Liver (tissue), 9 donors: ENCODE data around the gene FRMD5. TPM values are rescaled to one million over a fixed set of nuclear protein-coding genes. Genes with fewer than 3 reads are reported as not detected.

Experiments
- DNase-seq: peaks from one replicate; pipeline ENCODE4 v3.0.0-alpha.2; 2017; ENCODE audit warnings: low spot score
- H3K27ac ChIP-seq, 2 donors: one replicate each; pipeline ENCODE4 v1.7.0; 2013; ENCODE audit warnings: inconsistent platforms in 2 of 2, low read length in 2 of 2, control low read depth in 1 of 2, low read depth in 1 of 2, mild to moderate bottlenecking in 1 of 2
- H3K27me3 ChIP-seq, 4 donors: one replicate each; pipeline versions ENCODE4 v1.6.1 to v1.7.0; 2013; ENCODE audit warnings: low read length in 3 of 4, inconsistent platforms in 1 of 4, mild to moderate bottlenecking in 1 of 4, moderate library complexity in 1 of 4; ENCODE audit not compliant: control insufficient read depth in 4 of 4, insufficient read depth in 4 of 4
- H3K36me3 ChIP-seq, 4 donors: one replicate each; pipeline versions ENCODE4 v1.6.1 to v1.7.0; 2013; ENCODE audit warnings: low read length in 3 of 4, mild to moderate bottlenecking in 3 of 4, low read depth in 1 of 4, moderate library complexity in 1 of 4; ENCODE audit not compliant: control insufficient read depth in 4 of 4, insufficient read depth in 3 of 4
- H3K4me1 ChIP-seq, 4 donors: one replicate each; pipeline versions ENCODE4 v1.6.1 to v1.7.0; 2013; ENCODE audit warnings: low read length in 3 of 4, mild to moderate bottlenecking in 3 of 4, moderate library complexity in 1 of 4; ENCODE audit not compliant: control insufficient read depth in 4 of 4, insufficient read depth in 4 of 4
- H3K4me3 ChIP-seq, 3 donors: one replicate each; pipeline versions ENCODE4 v1.6.1 to v1.7.0; 2013; ENCODE audit warnings: low read length in 3 of 3, control low read depth in 1 of 3, low read depth in 1 of 3, mild to moderate bottlenecking in 1 of 3
- H3K9ac ChIP-seq, 2 donors: one replicate each; pipeline ENCODE4 v1.7.0; 2013; ENCODE audit warnings: low read length in 2 of 2, mild to moderate bottlenecking in 2 of 2, moderate library complexity in 2 of 2, control low read depth in 1 of 2, low read depth in 1 of 2
- H3K9me3 ChIP-seq, 4 donors: one replicate each; pipeline versions ENCODE4 v1.6.1 to v1.7.0; 2013; ENCODE audit warnings: low read length in 3 of 4; ENCODE audit not compliant: control insufficient read depth in 4 of 4
- EGR1 ChIP-seq, 2 donors: IDR thresholded peaks; 2 replicates each; pipeline ENCODE4 v1.6.1; 2016 to 2018; ENCODE audit warnings: antibody characterized with exemption in 2 of 2, low read depth in 2 of 2
- FOXA1 ChIP-seq: IDR thresholded peaks from 2 replicates; pipeline ENCODE4 v1.6.1; 2016; ENCODE audit warnings: antibody characterized with exemption
- FOXA2 ChIP-seq: IDR thresholded peaks from 2 replicates; pipeline ENCODE4 v1.6.1; 2016; ENCODE audit warnings: antibody characterized with exemption
- GABPA ChIP-seq, 2 donors: IDR thresholded peaks in 1 of 2; conservative IDR thresholded peaks in 1 of 2; 2 replicates each; pipeline ENCODE4 v1.6.1; 2016; ENCODE audit warnings: antibody characterized with exemption in 2 of 2, mild to moderate bottlenecking in 1 of 2, moderate library complexity in 1 of 2
- HNF4A ChIP-seq, 2 donors: conservative IDR thresholded peaks; 2 replicates each; pipeline ENCODE4 v1.6.1; 2016; ENCODE audit warnings: antibody characterized with exemption in 2 of 2, mild to moderate bottlenecking in 2 of 2
- HNF4G ChIP-seq: IDR thresholded peaks from 2 replicates; pipeline ENCODE4 v1.6.1; 2016; ENCODE audit warnings: antibody characterized with exemption
- JUND ChIP-seq, 2 donors: IDR thresholded peaks; 2 replicates each; pipeline ENCODE4 v1.6.1; 2016; ENCODE audit warnings: antibody characterized with exemption in 2 of 2
- RAD21 ChIP-seq, 2 donors: IDR thresholded peaks; 2 replicates each; pipeline ENCODE4 v1.6.1; 2016; ENCODE audit warnings: antibody characterized with exemption in 2 of 2, mild to moderate bottlenecking in 2 of 2
- RXRA ChIP-seq, 2 donors: IDR thresholded peaks; 2 replicates each; pipeline ENCODE4 v1.6.1; 2017 to 2018; ENCODE audit warnings: antibody characterized with exemption in 2 of 2, mild to moderate bottlenecking in 1 of 2
- TAF1 ChIP-seq: conservative IDR thresholded peaks from 2 replicates; pipeline ENCODE4 v1.6.1; 2016; ENCODE audit warnings: antibody characterized with exemption, mild to moderate bottlenecking
- YY1 ChIP-seq: IDR thresholded peaks from 2 replicates; pipeline ENCODE4 v1.6.1; 2016; ENCODE audit warnings: antibody characterized with exemption, mild to moderate bottlenecking
- WGBS: extraction: QIAGEN DNeasy Blood & Tissue Kit; methylation state at CpG from one replicate; pipeline ENCODE4 v1.1.7; 2013; 5-methylcytosine and 5-hydroxymethylcytosine counted together
- polyA plus RNA-seq, 2 donors: library from polyadenylated mRNA; stranded (reverse) in 1 of 2; unstranded in 1 of 2; fragments of 200-250 nt in 1 of 2; fragments of >200 nt in 1 of 2; fragmentation: Nextera tagmentation in 1 of 2; extraction: Ambion mirVana in 1 of 2; gene quantifications; one replicate each; pipeline versions ENCODE4 v1.2.1 to v1.2.3, GENCODE V29; 2013 to 2015
- total RNA-seq, 2 donors: library from RNA; depleted of rRNA; stranded (reverse); fragments of >200 nt; gene quantifications; one replicate each; pipeline ENCODE4 v1.2.3, GENCODE V29; 2014
- TF ChIP-seq, protein P1 (sequence below): IDR thresholded peaks from 2 replicates; pipeline ENCODE4 v1.6.1; 2016; ENCODE audit warnings: antibody characterized with exemption, mild to moderate bottlenecking
- TF ChIP-seq, protein P2 (sequence below): IDR thresholded peaks from 2 replicates; pipeline ENCODE4 v1.6.1; 2016; ENCODE audit warnings: antibody characterized with exemption
- TF ChIP-seq, protein P3 (sequence below): IDR thresholded peaks from 2 replicates; pipeline ENCODE4 v1.6.1; 2016; ENCODE audit warnings: antibody characterized with exemption
- TF ChIP-seq, protein P4 (sequence below): IDR thresholded peaks from 2 replicates; pipeline ENCODE4 v1.6.1; 2016; ENCODE audit warnings: antibody characterized with exemption
- donor health status: healthy.
- donor health status: healthy.
- donor health status: healthy.
- donor health status: healthy.
- donor health status: healthy.

The FRMD5 gene
- total and polyA plus RNA-seq, 4 donors, result 0.01 to 0.25 TPM; not detected in 2

DNA sequence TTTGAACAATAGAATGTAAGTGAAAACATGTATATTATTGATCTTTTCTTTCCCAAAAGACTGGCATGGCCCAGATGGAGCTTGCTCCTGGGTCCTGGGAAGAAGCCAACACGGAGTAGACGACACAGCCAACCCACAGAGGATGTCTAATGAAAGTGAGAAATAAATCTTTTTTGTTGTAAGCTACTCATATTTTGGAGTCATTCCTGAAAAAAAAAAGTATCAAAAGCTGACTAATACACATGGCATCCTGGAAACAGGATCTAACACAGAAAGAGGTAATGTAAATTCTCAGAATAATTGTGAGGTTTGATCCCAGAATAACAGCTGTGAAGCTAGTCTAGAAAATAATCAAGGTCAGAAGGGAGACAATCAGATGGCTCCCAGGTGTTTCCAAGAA, 12.6 kb upstream of the FRMD5 start (continued):
- TF ChIP-seq, protein P1, sequence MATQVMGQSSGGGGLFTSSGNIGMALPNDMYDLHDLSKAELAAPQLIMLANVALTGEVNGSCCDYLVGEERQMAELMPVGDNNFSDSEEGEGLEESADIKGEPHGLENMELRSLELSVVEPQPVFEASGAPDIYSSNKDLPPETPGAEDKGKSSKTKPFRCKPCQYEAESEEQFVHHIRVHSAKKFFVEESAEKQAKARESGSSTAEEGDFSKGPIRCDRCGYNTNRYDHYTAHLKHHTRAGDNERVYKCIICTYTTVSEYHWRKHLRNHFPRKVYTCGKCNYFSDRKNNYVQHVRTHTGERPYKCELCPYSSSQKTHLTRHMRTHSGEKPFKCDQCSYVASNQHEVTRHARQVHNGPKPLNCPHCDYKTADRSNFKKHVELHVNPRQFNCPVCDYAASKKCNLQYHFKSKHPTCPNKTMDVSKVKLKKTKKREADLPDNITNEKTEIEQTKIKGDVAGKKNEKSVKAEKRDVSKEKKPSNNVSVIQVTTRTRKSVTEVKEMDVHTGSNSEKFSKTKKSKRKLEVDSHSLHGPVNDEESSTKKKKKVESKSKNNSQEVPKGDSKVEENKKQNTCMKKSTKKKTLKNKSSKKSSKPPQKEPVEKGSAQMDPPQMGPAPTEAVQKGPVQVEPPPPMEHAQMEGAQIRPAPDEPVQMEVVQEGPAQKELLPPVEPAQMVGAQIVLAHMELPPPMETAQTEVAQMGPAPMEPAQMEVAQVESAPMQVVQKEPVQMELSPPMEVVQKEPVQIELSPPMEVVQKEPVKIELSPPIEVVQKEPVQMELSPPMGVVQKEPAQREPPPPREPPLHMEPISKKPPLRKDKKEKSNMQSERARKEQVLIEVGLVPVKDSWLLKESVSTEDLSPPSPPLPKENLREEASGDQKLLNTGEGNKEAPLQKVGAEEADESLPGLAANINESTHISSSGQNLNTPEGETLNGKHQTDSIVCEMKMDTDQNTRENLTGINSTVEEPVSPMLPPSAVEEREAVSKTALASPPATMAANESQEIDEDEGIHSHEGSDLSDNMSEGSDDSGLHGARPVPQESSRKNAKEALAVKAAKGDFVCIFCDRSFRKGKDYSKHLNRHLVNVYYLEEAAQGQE, result no peak
- TF ChIP-seq HNF4A (conservative IDR thresholded peaks at IDR 0.05) (no peak), FOXA1 (no peak), HNF4G (no peak), JUND (IDR thresholded peaks at IDR 0.05) (no peak)
- TF ChIP-seq, protein P2, sequence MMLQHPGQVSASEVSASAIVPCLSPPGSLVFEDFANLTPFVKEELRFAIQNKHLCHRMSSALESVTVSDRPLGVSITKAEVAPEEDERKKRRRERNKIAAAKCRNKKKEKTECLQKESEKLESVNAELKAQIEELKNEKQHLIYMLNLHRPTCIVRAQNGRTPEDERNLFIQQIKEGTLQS, result no peak
- TF ChIP-seq, protein P3, sequence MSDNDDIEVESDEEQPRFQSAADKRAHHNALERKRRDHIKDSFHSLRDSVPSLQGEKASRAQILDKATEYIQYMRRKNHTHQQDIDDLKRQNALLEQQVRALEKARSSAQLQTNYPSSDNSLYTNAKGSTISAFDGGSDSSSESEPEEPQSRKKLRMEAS, result no peak

DNA sequence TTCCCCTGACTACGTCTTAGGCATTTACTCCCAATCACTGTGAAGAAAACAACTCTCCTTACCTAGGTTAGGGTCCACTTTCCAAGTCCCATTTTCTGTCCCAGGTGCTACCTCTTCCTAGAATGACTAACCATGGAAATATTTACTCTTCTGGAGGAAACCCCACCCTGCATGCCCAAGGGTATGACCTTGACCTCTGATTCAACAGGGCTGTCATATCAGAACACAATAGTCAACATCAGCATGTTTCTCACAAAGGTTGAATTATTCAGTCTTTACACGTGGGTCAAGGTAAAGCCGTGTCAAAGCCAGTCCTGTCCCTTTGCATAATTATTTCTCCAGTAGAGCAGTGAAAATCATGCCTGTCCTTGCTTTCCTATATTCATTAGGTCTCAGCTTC, 4.3 kb upstream of the FRMD5 start:
- 64% methylated on average over 3 of the region's 3 CpGs for WGBS
- H3K36me3 ChIP-seq, result no peaks in the 10 kb centered on the region
- H3K9ac ChIP-seq, result no peak overlapping the region
- TF ChIP-seq TAF1 (no peak), HNF4A (conservative IDR thresholded peaks at IDR 0.05) (no peak), FOXA2 (no peak), RXRA (IDR thresholded peaks at IDR 0.05) (no peak), GABPA (IDR thresholded peaks at IDR 0.05 in 1 of 2, conservative IDR thresholded peaks at IDR 0.05 in 1 of 2) (no peak), YY1 (no peak), EGR1 (IDR thresholded peaks at IDR 0.05; ENCODE audit: low read depth in 2 of 2) (no peak), RAD21 (IDR thresholded peaks at IDR 0.05) (no peak), FOXA1 (no peak), HNF4G (no peak), JUND (IDR thresholded peaks at IDR 0.05) (no peak)
- TF ChIP-seq, protein P4, sequence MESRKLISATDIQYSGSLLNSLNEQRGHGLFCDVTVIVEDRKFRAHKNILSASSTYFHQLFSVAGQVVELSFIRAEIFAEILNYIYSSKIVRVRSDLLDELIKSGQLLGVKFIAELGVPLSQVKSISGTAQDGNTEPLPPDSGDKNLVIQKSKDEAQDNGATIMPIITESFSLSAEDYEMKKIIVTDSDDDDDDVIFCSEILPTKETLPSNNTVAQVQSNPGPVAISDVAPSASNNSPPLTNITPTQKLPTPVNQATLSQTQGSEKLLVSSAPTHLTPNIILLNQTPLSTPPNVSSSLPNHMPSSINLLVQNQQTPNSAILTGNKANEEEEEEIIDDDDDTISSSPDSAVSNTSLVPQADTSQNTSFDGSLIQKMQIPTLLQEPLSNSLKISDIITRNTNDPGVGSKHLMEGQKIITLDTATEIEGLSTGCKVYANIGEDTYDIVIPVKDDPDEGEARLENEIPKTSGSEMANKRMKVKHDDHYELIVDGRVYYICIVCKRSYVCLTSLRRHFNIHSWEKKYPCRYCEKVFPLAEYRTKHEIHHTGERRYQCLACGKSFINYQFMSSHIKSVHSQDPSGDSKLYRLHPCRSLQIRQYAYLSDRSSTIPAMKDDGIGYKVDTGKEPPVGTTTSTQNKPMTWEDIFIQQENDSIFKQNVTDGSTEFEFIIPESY, result no peak
- TF ChIP-seq, protein P3, result no peak
- TF ChIP-seq, protein P1, result no peak
- DNase-seq, result no peak
- H3K27ac ChIP-seq, result no peak overlapping the region
- no peaks in the 10 kb centered on the region for H3K9me3 ChIP-seq
- peaks cover 0 to 11% (median 4%) of the 10 kb centered on the region in 4 donors for H3K4me1 ChIP-seq
- H3K27me3 ChIP-seq, result peaks cover 0 to 8% (median 4%) of the 10 kb centered on the region in 4 donors
- no peak overlapping the region for H3K4me3 ChIP-seq
